ENCODE measurements around the gene ARSB.

ARSB gene

GRCh38 chr5:78795757-78796156 lies 189.4 kb downstream of the ARSB start:
- POLR2A ChIA-PET: no interaction called here
- Histone ChIP-seq H3K4me3 (ENCODE audit: control insufficient read depth in 1 of 7, extremely low read depth in 1 of 7, insufficient read depth in 4 of 7, low read depth in 2 of 7, low read length in 6 of 7) (no peak overlapping the region), H3K36me3 (ENCODE audit: control insufficient read depth in 4 of 4, insufficient read depth in 4 of 4, low read length in 3 of 4) (peaks cover 0 to 6% (median under 1%) of the 10 kb centered on the region in 4 experiments), H3K27ac (ENCODE audit: insufficient read depth in 1 of 2, low read depth in 1 of 2, low read length in 2 of 2, poor library complexity in 1 of 2, severe bottlenecking in 2 of 2) (no peak overlapping the region), H3K4me1 (ENCODE audit: control extremely low read depth in 1 of 4, control insufficient read depth in 4 of 4, insufficient read depth in 4 of 4, low read length in 3 of 4) (peaks cover 0 to 8% (median 5%) of the 10 kb centered on the region in 4 experiments), H3K9me3 (ENCODE audit: control extremely low read depth in 1 of 5, control insufficient read depth in 4 of 5, insufficient read depth in 2 of 5, low read depth in 1 of 5, low read length in 4 of 5) (peaks cover 0 to 3% (median 2%) of the 10 kb centered on the region in 5 experiments), H3K27me3 (replicated peaks in 2 of 5; ENCODE audit: control insufficient read depth in 4 of 5, insufficient read depth in 5 of 5, low read length in 4 of 5) (no peaks in the 10 kb centered on the region)
- DNase-seq: no peak
- WGBS (ENCODE audit: insufficient coverage): no CpG with 5 or more reads among the region's 2 CpGs
- CTCF ChIA-PET: no interaction called here

- Histone ChIP-seq H3K4me3 (ENCODE audit: control insufficient read depth in 1 of 7, extremely low read depth in 1 of 7, insufficient read depth in 4 of 7, low read depth in 2 of 7, low read length in 6 of 7) (no peak overlapping the region), H3K4me1 (ENCODE audit: control extremely low read depth in 1 of 4, control insufficient read depth in 4 of 4, insufficient read depth in 4 of 4, low read length in 3 of 4) (peaks cover 0 to 8% (median 5%) of the 10 kb centered on the region in 4 experiments), H3K36me3 (ENCODE audit: control insufficient read depth in 4 of 4, insufficient read depth in 4 of 4, low read length in 3 of 4) (peaks cover 0 to 6% (median 0%) of the 10 kb centered on the region in 4 experiments), H3K27me3 (replicated peaks in 2 of 5; ENCODE audit: control insufficient read depth in 4 of 5, insufficient read depth in 5 of 5, low read length in 4 of 5) (peaks cover 0 to 3% (median 0%) of the 10 kb centered on the region in 5 experiments), H3K9me3 (ENCODE audit: control extremely low read depth in 1 of 5, control insufficient read depth in 4 of 5, insufficient read depth in 2 of 5, low read depth in 1 of 5, low read length in 4 of 5) (no peaks in the 10 kb centered on the region), H3K27ac (ENCODE audit: insufficient read depth in 1 of 2, low read depth in 1 of 2, low read length in 2 of 2, poor library complexity in 1 of 2, severe bottlenecking in 2 of 2) (no peak overlapping the region)
- ChIA-PET CTCF (no interaction called here), POLR2A (no interaction called here)
- no CpG with 5 or more reads among the region's 1 CpG for WGBS (ENCODE audit: insufficient coverage)
- no peak for DNase-seq
Measured at GRCh38 chr5:78794693-78795215, 190.4 kb downstream of the ARSB start.

GRCh38 chr5:78793907-78794662 lies 191.0 kb downstream of the ARSB start:
- no peak overlapping the region for H3K27ac ChIP-seq (ENCODE audit: insufficient read depth in 1 of 2, low read depth in 1 of 2, low read length in 2 of 2, poor library complexity in 1 of 2, severe bottlenecking in 2 of 2)
- WGBS (ENCODE audit: insufficient coverage): 100% methylated on average over 5 of the region's 7 CpGs
- peaks cover 0 to 8% (median 5%) of the 10 kb centered on the region in 4 experiments for H3K4me1 ChIP-seq (ENCODE audit: control extremely low read depth in 1 of 4, control insufficient read depth in 4 of 4, insufficient read depth in 4 of 4, low read length in 3 of 4)
- H3K9me3 ChIP-seq (ENCODE audit: control extremely low read depth in 1 of 5, control insufficient read depth in 4 of 5, insufficient read depth in 2 of 5, low read depth in 1 of 5, low read length in 4 of 5): no peaks in the 10 kb centered on the region
- peaks cover 0 to 6% (median 0%) of the 10 kb centered on the region in 4 experiments for H3K36me3 ChIP-seq (ENCODE audit: control insufficient read depth in 4 of 4, insufficient read depth in 4 of 4, low read length in 3 of 4)
- peaks cover 0 to 3% (median 0%) of the 10 kb centered on the region in 5 experiments for H3K27me3 ChIP-seq (replicated peaks in 2 of 5; ENCODE audit: control insufficient read depth in 4 of 5, insufficient read depth in 5 of 5, low read length in 4 of 5)
- ChIA-PET CTCF (no interaction called here), POLR2A (no interaction called here)
- no peak overlapping the region for H3K4me3 ChIP-seq (ENCODE audit: control insufficient read depth in 1 of 7, extremely low read depth in 1 of 7, insufficient read depth in 4 of 7, low read depth in 2 of 7, low read length in 6 of 7)
- no peak for DNase-seq

- WGBS (ENCODE audit: insufficient coverage): 20% methylated on average over 7 of the region's 10 CpGs
- ChIA-PET CTCF (interaction anchor here (0.6 to 0.8 kb wide), 2 partner anchors 18 to 155 kb away, joined by 3 read pairs; no protein-coding TSS in a partner anchor), POLR2A (no interaction called here)
- Histone ChIP-seq H3K4me3 (ENCODE audit: control insufficient read depth in 1 of 7, extremely low read depth in 1 of 7, insufficient read depth in 4 of 7, low read depth in 2 of 7, low read length in 6 of 7) (peak overlapping the region in 1 of 7 experiments; percentile 24), H3K36me3 (ENCODE audit: control insufficient read depth in 4 of 4, insufficient read depth in 4 of 4, low read length in 3 of 4) (peaks cover 0 to 4% (median 0%) of the 10 kb centered on the region in 4 experiments), H3K27ac (ENCODE audit: insufficient read depth in 1 of 2, low read depth in 1 of 2, low read length in 2 of 2, poor library complexity in 1 of 2, severe bottlenecking in 2 of 2) (no peak overlapping the region), H3K27me3 (replicated peaks in 2 of 5; ENCODE audit: control insufficient read depth in 4 of 5, insufficient read depth in 5 of 5, low read length in 4 of 5) (peaks cover 0 to 3% (median 0%) of the 10 kb centered on the region in 5 experiments), H3K9me3 (ENCODE audit: control extremely low read depth in 1 of 5, control insufficient read depth in 4 of 5, insufficient read depth in 2 of 5, low read depth in 1 of 5, low read length in 4 of 5) (no peaks in the 10 kb centered on the region), H3K4me1 (ENCODE audit: control extremely low read depth in 1 of 4, control insufficient read depth in 4 of 4, insufficient read depth in 4 of 4, low read length in 3 of 4) (peaks cover 0 to 8% (median 5%) of the 10 kb centered on the region in 4 experiments)
- peak; percentile 14 to 66 (median 45) for DNase-seq
Measured at GRCh38 chr5:78792345-78793055, 192.6 kb downstream of the ARSB start.

- Histone ChIP-seq H3K36me3 (ENCODE audit: control insufficient read depth in 4 of 4, insufficient read depth in 4 of 4, low read length in 3 of 4) (no peaks in the 10 kb centered on the region), H3K4me1 (ENCODE audit: control extremely low read depth in 1 of 4, control insufficient read depth in 4 of 4, insufficient read depth in 4 of 4, low read length in 3 of 4) (peaks cover 0 to 8% (median 5%) of the 10 kb centered on the region in 4 experiments), H3K27ac (ENCODE audit: insufficient read depth in 1 of 2, low read depth in 1 of 2, low read length in 2 of 2, poor library complexity in 1 of 2, severe bottlenecking in 2 of 2) (no peak overlapping the region), H3K4me3 (ENCODE audit: control insufficient read depth in 1 of 7, extremely low read depth in 1 of 7, insufficient read depth in 4 of 7, low read depth in 2 of 7, low read length in 6 of 7) (no peak overlapping the region), H3K9me3 (ENCODE audit: control extremely low read depth in 1 of 5, control insufficient read depth in 4 of 5, insufficient read depth in 2 of 5, low read depth in 1 of 5, low read length in 4 of 5) (no peaks in the 10 kb centered on the region), H3K27me3 (replicated peaks in 2 of 5; ENCODE audit: control insufficient read depth in 4 of 5, insufficient read depth in 5 of 5, low read length in 4 of 5) (peaks cover 0 to 3% (median 0%) of the 10 kb centered on the region in 5 experiments)
- CTCF ChIA-PET: interaction anchor here (0.7 to 0.8 kb wide), 2 partner anchors 10 to 154 kb away, joined by 3 read pairs; no protein-coding TSS in a partner anchor
- POLR2A ChIA-PET: no interaction called here
- DNase-seq: no peak
- WGBS (ENCODE audit: insufficient coverage): 98% methylated on average over 5 of the region's 11 CpGs
Measured at GRCh38 chr5:78791501-78792100, 193.5 kb downstream of the ARSB start.

GRCh38 chr5:78787783-78788182 lies 197.3 kb downstream of the ARSB start:
- H3K9me3 ChIP-seq (ENCODE audit: control extremely low read depth in 1 of 5, control insufficient read depth in 4 of 5, insufficient read depth in 2 of 5, low read depth in 1 of 5, low read length in 4 of 5): peaks cover 0 to 4% (median 0%) of the 10 kb centered on the region in 5 experiments
- no peak overlapping the region for H3K4me3 ChIP-seq (ENCODE audit: control insufficient read depth in 1 of 7, extremely low read depth in 1 of 7, insufficient read depth in 4 of 7, low read depth in 2 of 7, low read length in 6 of 7)
- ChIA-PET POLR2A (no interaction called here), CTCF (interaction anchor here (1.1 kb wide), 1 partner anchor 99 kb away, joined by 3 read pairs; no protein-coding TSS in a partner anchor)
- peaks cover 0 to 3% (median 0%) of the 10 kb centered on the region in 5 experiments for H3K27me3 ChIP-seq (replicated peaks in 2 of 5; ENCODE audit: control insufficient read depth in 4 of 5, insufficient read depth in 5 of 5, low read length in 4 of 5)
- no peak overlapping the region for H3K27ac ChIP-seq (ENCODE audit: insufficient read depth in 1 of 2, low read depth in 1 of 2, low read length in 2 of 2, poor library complexity in 1 of 2, severe bottlenecking in 2 of 2)
- peaks cover 0 to 2% (median 0%) of the 10 kb centered on the region in 4 experiments for H3K36me3 ChIP-seq (ENCODE audit: control insufficient read depth in 4 of 4, insufficient read depth in 4 of 4, low read length in 3 of 4)
- peaks cover 0 to 8% (median 5%) of the 10 kb centered on the region in 4 experiments for H3K4me1 ChIP-seq (ENCODE audit: control extremely low read depth in 1 of 4, control insufficient read depth in 4 of 4, insufficient read depth in 4 of 4, low read length in 3 of 4)
- WGBS (ENCODE audit: insufficient coverage): 97% methylated on average over 6 of the region's 7 CpGs
- DNase-seq: no peak

Data from common myeloid progenitor, CD34-positive (primary cell).